Measurements from ENCODE around the gene PIPOX.

Gene PIPOX

GRCh38 chr17:29042679-29043538 is at the start of gene PIPOX:
Gene PIPOX (plus strand): TSS chr17:29043141. CDS start chr17:29043226, 85 bp downstream.
- DNase-seq = no peak

GRCh38 chr17:28993645-28994426 is 49.1 kb upstream of the PIPOX start:
- DNase-seq = no peak

- no peak for DNase-seq
These were observed 46.3 kb upstream of the PIPOX start for GRCh38 chr17:28996554-28997096.

- DNase-seq = no peak
These were observed 45.1 kb upstream of the PIPOX start for GRCh38 chr17:28997806-28998205.

- DNase-seq = no peak
These were observed 43.7 kb upstream of the PIPOX start for GRCh38 chr17:28999206-28999605.

- DNase-seq = no peak
These were observed 42.0 kb upstream of the PIPOX start for GRCh38 chr17:29000973-29001372.

- no peak for DNase-seq
These were observed 40.1 kb upstream of the PIPOX start for GRCh38 chr17:29002811-29003210.

- DNase-seq = no peak
These were observed 39.7 kb upstream of the PIPOX start for GRCh38 chr17:29003289-29003688.

GRCh38 chr17:29004081-29004692 is 38.8 kb upstream of the PIPOX start:
- DNase-seq = no peak

- peak; percentile 36 for DNase-seq
These were observed 36.9 kb upstream of the PIPOX start, which contains the start of gene SEZ6 for GRCh38 chr17:29005936-29006511. Gene SEZ6 (minus strand): TSS chr17:29006033. CDS start chr17:29005869, 164 bp downstream.

- DNase-seq = no peak
These were observed 35.5 kb upstream of the PIPOX start for GRCh38 chr17:29007456-29007855.

GRCh38 chr17:29007860-29008455 is 35.0 kb upstream of the PIPOX start:
- DNase-seq = no peak

GRCh38 chr17:29008591-29008990 is 34.4 kb upstream of the PIPOX start:
- no peak for DNase-seq

- DNase-seq = no peak
These were observed 32.8 kb upstream of the PIPOX start for GRCh38 chr17:29010129-29010528.

GRCh38 chr17:29010586-29010985 is 32.4 kb upstream of the PIPOX start:
- no peak for DNase-seq

- DNase-seq = no peak
These were observed 30.4 kb upstream of the PIPOX start for GRCh38 chr17:29012535-29012934.

- no peak for DNase-seq
These were observed 28.2 kb upstream of the PIPOX start for GRCh38 chr17:29014716-29015115.

GRCh38 chr17:29016345-29017210 is 26.4 kb upstream of the PIPOX start:
- DNase-seq = no peak

GRCh38 chr17:29018788-29019474 is 24.0 kb upstream of the PIPOX start:
- DNase-seq = no peak

- no peak for DNase-seq
These were observed 23.3 kb upstream of the PIPOX start for GRCh38 chr17:29019475-29020181.
